ENCODE data around the gene ALG9. TPM values are rescaled to one million over a fixed set of nuclear protein-coding genes. Genes with fewer than 3 reads are reported as not detected.

The ALG9 gene
- total RNA-seq, 4 donors from 2014 or later: 18.4 to 24.1 (median 22.1) TPM

GRCh38 chr11:111808834-111809233 is 62.5 kb downstream of the ALG9 start:
- TF ChIP-seq CTCF (IDR thresholded peaks at IDR 0.05) (no peak), EP300 (IDR thresholded peaks at IDR 0.05) (no peak), POLR2AphosphoS5 (IDR thresholded peaks at IDR 0.05) (no peak), POLR2A (IDR thresholded peaks at IDR 0.05; ENCODE audit: low read depth) (no peak)
- H3K27ac ChIP-seq (replicated peaks in 1 of 4): no peak overlapping the region
- intact Hi-C loops (cut with DNase I): no loop called here
- WGBS: 100% methylated on average over 2 of the region's 2 CpGs
- no peaks in the 10 kb centered on the region for H3K9me3 ChIP-seq
- no peak overlapping the region for H3K4me3 ChIP-seq
- H3K4me1 ChIP-seq: peaks cover 0 to under 1% (median under 1%) of the 10 kb centered on the region in 4 donors
- H3K27me3 ChIP-seq: no peaks in the 10 kb centered on the region
- peaks cover 6 to 56% (median 47%) of the 10 kb centered on the region in 4 donors for H3K36me3 ChIP-seq
- no peak for DNase-seq (ENCODE audit: extremely low spot score)

DNA sequence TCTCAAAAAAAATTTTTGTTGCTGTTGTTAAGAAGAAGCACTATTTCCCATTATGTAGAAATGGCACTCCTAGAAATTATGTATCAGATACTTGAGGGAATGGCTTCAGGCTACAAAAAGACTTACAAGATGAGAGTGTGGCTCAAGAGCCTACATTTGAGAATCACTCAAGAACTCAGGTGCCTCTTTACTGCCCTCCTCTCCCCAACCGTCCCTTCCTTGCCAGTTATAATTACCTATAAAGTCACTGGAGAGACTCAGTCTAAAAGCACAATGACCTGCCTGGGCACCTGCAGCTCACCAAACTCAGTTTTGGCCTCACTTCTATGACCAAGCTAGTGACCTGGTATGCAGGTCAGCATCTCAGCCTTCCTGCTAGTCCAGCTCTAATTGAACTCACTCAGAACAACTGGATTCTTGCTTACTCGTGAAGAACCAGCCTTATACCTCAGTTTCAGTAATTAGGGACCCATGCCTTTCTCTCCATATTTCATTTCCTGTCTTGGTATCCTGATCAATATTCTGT is 63.3 kb downstream of the ALG9 start:
- H3K27me3 ChIP-seq: no peaks in the 10 kb centered on the region
- H3K9me3 ChIP-seq: no peaks in the 10 kb centered on the region
- DNase-seq (ENCODE audit: extremely low spot score): no peak
- no peaks in the 10 kb centered on the region for H3K4me1 ChIP-seq
- 92% methylated on average over 2 of the region's 2 CpGs for WGBS
- no peak overlapping the region for H3K4me3 ChIP-seq
- no peak overlapping the region for H3K27ac ChIP-seq (replicated peaks in 1 of 4)
- no peak for TF ChIP-seq EP300 (IDR thresholded peaks at IDR 0.05)
- no peak for TF ChIP-seq POLR2A (IDR thresholded peaks at IDR 0.05; ENCODE audit: low read depth)
- TF ChIP-seq POLR2AphosphoS5 (IDR thresholded peaks at IDR 0.05): no peak
- TF ChIP-seq CTCF (IDR thresholded peaks at IDR 0.05): no peak
- peaks cover 6 to 60% (median 51%) of the 10 kb centered on the region in 4 donors for H3K36me3 ChIP-seq
- intact Hi-C loops (cut with DNase I): no loop called here

DNA sequence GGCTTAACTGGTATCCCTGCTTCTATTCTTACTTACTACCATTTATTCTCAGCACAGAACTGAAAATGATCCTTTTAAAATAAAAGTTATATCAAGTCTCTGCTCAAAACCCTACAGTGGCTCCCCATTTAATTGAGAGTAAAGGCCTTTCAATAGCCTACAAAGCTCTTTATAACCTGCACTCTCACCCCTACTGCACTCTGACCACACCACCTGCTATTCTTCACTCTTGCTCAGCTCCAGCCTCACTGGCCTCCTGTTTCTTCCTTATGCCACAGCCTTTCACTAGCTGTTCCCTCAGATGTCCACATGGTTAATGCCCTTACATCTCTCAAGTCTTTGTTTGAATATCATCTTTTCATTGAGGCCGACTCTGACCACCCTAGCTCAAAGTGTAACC is 64.3 kb downstream of the ALG9 start:
- Histone ChIP-seq H3K4me1 (no peaks in the 10 kb centered on the region), H3K9me3 (no peaks in the 10 kb centered on the region), H3K27ac (replicated peaks in 1 of 4) (no peak overlapping the region), H3K27me3 (no peaks in the 10 kb centered on the region), H3K4me3 (no peak overlapping the region), H3K36me3 (peaks cover 14 to 70% (median 57%) of the 10 kb centered on the region in 4 donors)
- 92% methylated on average over 1 of the region's 1 CpG for WGBS
- TF ChIP-seq POLR2A (IDR thresholded peaks at IDR 0.05; ENCODE audit: low read depth) (no peak), CTCF (IDR thresholded peaks at IDR 0.05) (no peak), POLR2AphosphoS5 (IDR thresholded peaks at IDR 0.05) (no peak), EP300 (IDR thresholded peaks at IDR 0.05) (no peak)
- no peak for DNase-seq (ENCODE audit: extremely low spot score)
- intact Hi-C loops (cut with DNase I): no loop called here

DNA sequence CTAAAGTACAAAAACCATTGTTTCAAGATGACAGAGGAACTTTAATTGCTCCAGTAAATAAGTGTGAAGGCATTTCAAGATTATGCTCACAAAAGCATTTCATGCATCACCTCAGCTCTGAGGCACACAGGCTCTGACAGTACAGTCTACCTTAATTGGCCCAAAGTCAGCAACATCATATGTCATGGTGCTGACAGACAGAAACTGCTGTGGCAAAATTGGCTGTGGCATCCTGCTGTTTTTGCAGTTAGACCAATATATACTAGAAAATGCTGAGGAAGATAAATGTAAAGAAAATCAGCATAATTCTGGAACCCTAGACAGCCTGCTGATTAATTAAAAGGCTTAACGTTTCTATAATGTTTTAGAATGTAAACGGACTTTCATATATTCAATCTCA is 70.2 kb downstream of the ALG9 start:
- Histone ChIP-seq H3K9me3 (no peaks in the 10 kb centered on the region), H3K4me1 (peaks cover 0 to 6% (median 0%) of the 10 kb centered on the region in 4 donors), H3K27ac (replicated peaks in 1 of 4) (no peak overlapping the region), H3K4me3 (no peak overlapping the region), H3K27me3 (no peaks in the 10 kb centered on the region), H3K36me3 (peaks cover 14 to 50% (median 31%) of the 10 kb centered on the region in 4 donors)
- no peak for DNase-seq (ENCODE audit: extremely low spot score)
- WGBS: 64% methylated on average over 2 of the region's 2 CpGs
- TF ChIP-seq CTCF (IDR thresholded peaks at IDR 0.05): no peak
- no peak for TF ChIP-seq EP300 (IDR thresholded peaks at IDR 0.05)
- intact Hi-C loops (cut with DNase I): no loop called here

DNA sequence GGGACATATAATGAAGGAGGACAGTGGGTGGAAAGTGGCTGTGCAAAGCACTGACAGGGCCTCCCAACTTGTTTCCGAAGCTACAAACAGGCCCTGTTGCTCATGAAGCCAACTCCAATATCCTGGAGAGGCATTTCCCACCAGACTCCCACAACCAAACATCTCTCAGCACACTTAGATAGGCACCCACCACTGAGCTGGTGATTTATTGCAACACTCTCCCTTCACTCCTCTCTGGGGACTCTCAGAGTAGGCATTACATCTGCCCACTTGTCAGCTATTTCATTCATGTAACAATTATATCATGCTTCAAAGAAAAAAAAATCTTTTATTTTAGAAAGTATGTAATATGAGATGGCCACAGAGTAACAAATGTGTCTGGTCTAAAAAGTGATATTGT is 73.1 kb downstream of the ALG9 start:
- peaks cover 0 to 12% (median 4%) of the 10 kb centered on the region in 4 donors for H3K4me1 ChIP-seq
- H3K36me3 ChIP-seq: peaks cover 2 to 28% (median 12%) of the 10 kb centered on the region in 4 donors
- no peak for TF ChIP-seq POLR2A (IDR thresholded peaks at IDR 0.05; ENCODE audit: low read depth)
- TF ChIP-seq POLR2AphosphoS5 (IDR thresholded peaks at IDR 0.05): no peak
- TF ChIP-seq EP300 (IDR thresholded peaks at IDR 0.05): no peak
- no peak for TF ChIP-seq CTCF (IDR thresholded peaks at IDR 0.05)
- no peaks in the 10 kb centered on the region for H3K9me3 ChIP-seq
- H3K4me3 ChIP-seq: no peak overlapping the region
- WGBS: 92% methylated on average over 1 of the region's 1 CpG
- no peaks in the 10 kb centered on the region for H3K27me3 ChIP-seq
- intact Hi-C loops (cut with DNase I): no loop called here
- no peak for DNase-seq (ENCODE audit: extremely low spot score)
- no peak overlapping the region for H3K27ac ChIP-seq (replicated peaks in 1 of 4)

All from esophagus muscularis mucosa (tissue), 4 donors.